ENCODE results near the gene PPP1R14C.

DNA sequence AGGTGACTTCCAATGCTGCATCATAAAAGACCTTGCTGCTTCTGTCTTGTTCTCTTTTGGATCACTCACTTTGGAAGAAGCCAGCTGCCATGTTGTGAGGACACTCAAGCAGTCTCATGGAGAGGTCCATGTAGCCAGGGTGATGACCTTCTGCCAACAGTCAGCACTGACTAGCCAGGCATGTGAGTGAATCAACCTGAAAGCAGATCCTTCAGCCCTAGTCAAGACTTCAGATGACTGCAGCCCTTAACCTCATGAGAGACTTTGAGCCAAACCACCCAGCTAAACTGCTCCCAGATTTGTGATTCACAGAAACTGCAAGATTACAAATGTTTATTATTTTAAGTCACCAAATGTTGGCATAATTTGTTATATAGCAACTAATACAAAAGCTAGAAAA is 140.0 kb downstream of the PPP1R14C start:
- TF ChIP-seq, protein P1, sequence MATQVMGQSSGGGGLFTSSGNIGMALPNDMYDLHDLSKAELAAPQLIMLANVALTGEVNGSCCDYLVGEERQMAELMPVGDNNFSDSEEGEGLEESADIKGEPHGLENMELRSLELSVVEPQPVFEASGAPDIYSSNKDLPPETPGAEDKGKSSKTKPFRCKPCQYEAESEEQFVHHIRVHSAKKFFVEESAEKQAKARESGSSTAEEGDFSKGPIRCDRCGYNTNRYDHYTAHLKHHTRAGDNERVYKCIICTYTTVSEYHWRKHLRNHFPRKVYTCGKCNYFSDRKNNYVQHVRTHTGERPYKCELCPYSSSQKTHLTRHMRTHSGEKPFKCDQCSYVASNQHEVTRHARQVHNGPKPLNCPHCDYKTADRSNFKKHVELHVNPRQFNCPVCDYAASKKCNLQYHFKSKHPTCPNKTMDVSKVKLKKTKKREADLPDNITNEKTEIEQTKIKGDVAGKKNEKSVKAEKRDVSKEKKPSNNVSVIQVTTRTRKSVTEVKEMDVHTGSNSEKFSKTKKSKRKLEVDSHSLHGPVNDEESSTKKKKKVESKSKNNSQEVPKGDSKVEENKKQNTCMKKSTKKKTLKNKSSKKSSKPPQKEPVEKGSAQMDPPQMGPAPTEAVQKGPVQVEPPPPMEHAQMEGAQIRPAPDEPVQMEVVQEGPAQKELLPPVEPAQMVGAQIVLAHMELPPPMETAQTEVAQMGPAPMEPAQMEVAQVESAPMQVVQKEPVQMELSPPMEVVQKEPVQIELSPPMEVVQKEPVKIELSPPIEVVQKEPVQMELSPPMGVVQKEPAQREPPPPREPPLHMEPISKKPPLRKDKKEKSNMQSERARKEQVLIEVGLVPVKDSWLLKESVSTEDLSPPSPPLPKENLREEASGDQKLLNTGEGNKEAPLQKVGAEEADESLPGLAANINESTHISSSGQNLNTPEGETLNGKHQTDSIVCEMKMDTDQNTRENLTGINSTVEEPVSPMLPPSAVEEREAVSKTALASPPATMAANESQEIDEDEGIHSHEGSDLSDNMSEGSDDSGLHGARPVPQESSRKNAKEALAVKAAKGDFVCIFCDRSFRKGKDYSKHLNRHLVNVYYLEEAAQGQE (IDR thresholded peaks at IDR 0.05; ENCODE audit: low read depth): no peak
- TF ChIP-seq CREB1 (IDR thresholded peaks at IDR 0.05; ENCODE audit: low read depth): no peak
- TF ChIP-seq, protein P2, sequence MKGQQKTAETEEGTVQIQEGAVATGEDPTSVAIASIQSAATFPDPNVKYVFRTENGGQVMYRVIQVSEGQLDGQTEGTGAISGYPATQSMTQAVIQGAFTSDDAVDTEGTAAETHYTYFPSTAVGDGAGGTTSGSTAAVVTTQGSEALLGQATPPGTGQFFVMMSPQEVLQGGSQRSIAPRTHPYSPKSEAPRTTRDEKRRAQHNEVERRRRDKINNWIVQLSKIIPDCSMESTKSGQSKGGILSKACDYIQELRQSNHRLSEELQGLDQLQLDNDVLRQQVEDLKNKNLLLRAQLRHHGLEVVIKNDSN (IDR thresholded peaks at IDR 0.05): no peak
- TF ChIP-seq YY1 (IDR thresholded peaks at IDR 0.05; ENCODE audit: low read depth): no peak
- no peak for TF ChIP-seq NFIC (IDR thresholded peaks at IDR 0.05)
- TF ChIP-seq, protein P3, sequence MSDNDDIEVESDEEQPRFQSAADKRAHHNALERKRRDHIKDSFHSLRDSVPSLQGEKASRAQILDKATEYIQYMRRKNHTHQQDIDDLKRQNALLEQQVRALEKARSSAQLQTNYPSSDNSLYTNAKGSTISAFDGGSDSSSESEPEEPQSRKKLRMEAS (IDR thresholded peaks at IDR 0.05): no peak
- no peak for TF ChIP-seq EP300 (IDR thresholded peaks at IDR 0.05; ENCODE audit: borderline replicate concordance)

All from Ishikawa (cell line).